Stimulated activated CD8-positive, alpha-beta memory T cell treated with anti-CD3 and anti-CD28 coated beads, Interleukin-15, amount 100 ng/mL, for 48 hours (primary cell): ENCODE data around the gene BMF.

Source experiments
- DNase-seq, 2 donors: peaks; one replicate each; pipeline ENCODE4 v3.0.0-alpha.2; 2020; ENCODE audit warnings: low read depth in 2 of 2

Gene BMF

GRCh38 chr15:40065166-40065565 lies 43.5 kb downstream of the BMF start:
- no peak for DNase-seq

GRCh38 chr15:40064231-40064894 lies 44.3 kb downstream of the BMF start:
- no peak for DNase-seq

GRCh38 chr15:40063563-40064011 lies 45.1 kb downstream of the BMF start:
- no peak for DNase-seq

- no peak for DNase-seq
Measured at GRCh38 chr15:40062816-40063562, 45.7 kb downstream of the BMF start.

- no peak for DNase-seq
Measured at GRCh38 chr15:40061212-40061901, 47.3 kb downstream of the BMF start.

GRCh38 chr15:40060236-40060961 lies 48.3 kb downstream of the BMF start:
- DNase-seq = no peak

GRCh38 chr15:40059821-40060220 lies 48.9 kb downstream of the BMF start:
- DNase-seq = no peak

GRCh38 chr15:40058476-40059140 lies 50.1 kb downstream of the BMF start:
- no peak for DNase-seq

GRCh38 chr15:40055576-40056293 lies 52.9 kb downstream of the BMF start:
- DNase-seq = no peak

GRCh38 chr15:40054855-40055575 lies 53.7 kb downstream of the BMF start:
- no peak for DNase-seq

- no peak for DNase-seq
Measured at GRCh38 chr15:40054605-40054854, 54.1 kb downstream of the BMF start.

GRCh38 chr15:40053831-40054604 lies 54.7 kb downstream of the BMF start:
- no peak for DNase-seq

GRCh38 chr15:40053079-40053830 lies 55.4 kb downstream of the BMF start:
- no peak for DNase-seq

- no peak for DNase-seq
Measured at GRCh38 chr15:40052604-40053003, 56.1 kb downstream of the BMF start.

GRCh38 chr15:40051616-40052415 lies 56.9 kb downstream of the BMF start:
- DNase-seq = no peak

GRCh38 chr15:40050788-40051470 lies 57.8 kb downstream of the BMF start:
- no peak for DNase-seq

GRCh38 chr15:40048926-40049475 lies 59.7 kb downstream of the BMF start:
- no peak for DNase-seq
